GM12801 (cell line): ENCODE measurements around the gene CRELD1.

Experiments
- TF ChIP-seq, protein P1 (sequence below): IDR thresholded peaks from one replicate; pipeline ENCODE4 v1.5.1; 2011; ENCODE audit warnings: control low read depth; ENCODE audit not compliant: insufficient read length; ENCODE audit errors: extremely low read depth

Gene CRELD1

DNA sequence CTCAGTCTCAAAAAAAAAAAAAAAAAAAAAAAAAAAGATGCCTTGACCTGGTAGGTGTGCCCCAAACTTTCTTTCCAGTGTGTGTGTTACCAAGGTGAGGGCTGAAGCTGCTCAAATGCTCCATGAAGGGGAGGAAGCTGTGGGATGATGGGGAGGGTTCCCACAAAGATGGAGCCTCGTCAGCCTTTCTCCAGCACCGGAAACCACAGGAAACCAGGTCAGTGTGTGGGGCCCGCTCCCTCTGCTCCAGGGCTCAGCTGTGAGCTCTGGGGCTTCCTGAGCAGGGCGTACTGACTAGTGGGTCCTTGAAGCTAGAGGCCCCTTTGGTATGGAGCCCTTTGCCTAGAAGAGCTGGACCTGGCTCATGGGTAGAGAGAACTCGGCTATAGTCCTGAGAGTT, 31.7 kb upstream of the CRELD1 start:
- TF ChIP-seq, protein P1, sequence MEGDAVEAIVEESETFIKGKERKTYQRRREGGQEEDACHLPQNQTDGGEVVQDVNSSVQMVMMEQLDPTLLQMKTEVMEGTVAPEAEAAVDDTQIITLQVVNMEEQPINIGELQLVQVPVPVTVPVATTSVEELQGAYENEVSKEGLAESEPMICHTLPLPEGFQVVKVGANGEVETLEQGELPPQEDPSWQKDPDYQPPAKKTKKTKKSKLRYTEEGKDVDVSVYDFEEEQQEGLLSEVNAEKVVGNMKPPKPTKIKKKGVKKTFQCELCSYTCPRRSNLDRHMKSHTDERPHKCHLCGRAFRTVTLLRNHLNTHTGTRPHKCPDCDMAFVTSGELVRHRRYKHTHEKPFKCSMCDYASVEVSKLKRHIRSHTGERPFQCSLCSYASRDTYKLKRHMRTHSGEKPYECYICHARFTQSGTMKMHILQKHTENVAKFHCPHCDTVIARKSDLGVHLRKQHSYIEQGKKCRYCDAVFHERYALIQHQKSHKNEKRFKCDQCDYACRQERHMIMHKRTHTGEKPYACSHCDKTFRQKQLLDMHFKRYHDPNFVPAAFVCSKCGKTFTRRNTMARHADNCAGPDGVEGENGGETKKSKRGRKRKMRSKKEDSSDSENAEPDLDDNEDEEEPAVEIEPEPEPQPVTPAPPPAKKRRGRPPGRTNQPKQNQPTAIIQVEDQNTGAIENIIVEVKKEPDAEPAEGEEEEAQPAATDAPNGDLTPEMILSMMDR: no peak

DNA sequence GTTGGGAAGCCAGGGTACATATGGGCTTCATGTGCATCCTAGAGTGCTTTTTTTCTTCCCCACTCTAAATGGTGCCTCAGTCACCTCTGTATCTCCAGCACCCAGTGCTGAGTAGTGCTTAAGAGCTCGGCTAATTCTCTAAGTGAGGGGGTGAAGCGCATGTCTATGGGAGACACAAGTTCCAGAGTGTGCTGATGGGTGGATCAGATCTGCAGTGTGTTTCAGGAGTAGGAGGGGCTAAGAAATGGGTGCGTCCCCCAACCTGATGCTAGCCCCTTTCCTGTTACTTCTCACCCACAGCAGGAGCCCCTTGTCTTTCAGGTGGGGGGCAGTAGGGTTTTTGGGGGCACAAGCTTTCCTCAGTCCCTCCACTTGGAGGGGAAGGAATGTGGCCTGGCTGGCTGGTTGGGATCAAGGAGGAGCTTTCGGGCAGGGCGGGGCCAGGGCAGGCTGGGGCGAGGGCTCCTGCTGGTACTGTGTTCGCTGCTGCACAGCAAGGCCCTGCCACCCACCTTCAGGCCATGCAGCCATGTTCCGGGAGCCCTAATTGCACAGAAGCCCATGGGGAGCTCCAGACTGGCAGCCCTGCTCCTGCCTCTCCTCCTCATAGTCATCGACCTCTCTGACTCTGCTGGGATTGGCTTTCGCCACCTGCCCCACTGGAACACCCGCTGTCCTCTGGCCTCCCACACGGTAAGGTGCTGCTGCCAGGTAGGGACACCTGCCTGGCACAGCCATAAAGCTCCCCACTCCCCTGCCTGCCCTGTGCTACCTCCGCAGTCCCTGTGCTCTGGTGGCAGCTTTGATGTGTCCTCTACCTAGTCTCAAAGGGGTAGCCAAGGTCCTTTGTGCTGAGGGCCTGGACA, 31.0 kb upstream of the CRELD1 start, which contains the start of gene IL17RE:
IL17RE (plus strand) TSS at position 477 of the 866 bp plus-strand sequence; CDS start at position 562, 85 bp downstream.
- TF ChIP-seq, protein P1: no peak

DNA sequence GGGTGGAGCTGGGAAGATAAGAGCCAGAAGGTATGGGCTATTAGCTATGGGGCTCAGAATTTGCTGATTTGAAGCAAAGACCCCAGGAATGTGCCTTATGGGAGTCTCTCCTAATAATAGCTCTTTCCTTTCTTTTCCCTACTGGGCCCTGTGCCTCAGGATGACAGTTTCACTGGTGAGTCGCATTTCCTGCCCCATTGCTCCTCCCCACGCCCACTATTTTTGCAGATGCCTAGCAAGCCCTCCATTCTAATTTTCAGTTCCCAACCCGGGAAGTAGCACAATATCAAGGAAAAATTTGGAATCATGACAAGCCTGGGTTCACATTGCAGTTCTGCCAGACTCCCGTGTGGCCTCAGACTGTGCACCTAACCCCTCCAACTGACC, 30.4 kb upstream of the CRELD1 start:
- TF ChIP-seq, protein P1: no peak

DNA sequence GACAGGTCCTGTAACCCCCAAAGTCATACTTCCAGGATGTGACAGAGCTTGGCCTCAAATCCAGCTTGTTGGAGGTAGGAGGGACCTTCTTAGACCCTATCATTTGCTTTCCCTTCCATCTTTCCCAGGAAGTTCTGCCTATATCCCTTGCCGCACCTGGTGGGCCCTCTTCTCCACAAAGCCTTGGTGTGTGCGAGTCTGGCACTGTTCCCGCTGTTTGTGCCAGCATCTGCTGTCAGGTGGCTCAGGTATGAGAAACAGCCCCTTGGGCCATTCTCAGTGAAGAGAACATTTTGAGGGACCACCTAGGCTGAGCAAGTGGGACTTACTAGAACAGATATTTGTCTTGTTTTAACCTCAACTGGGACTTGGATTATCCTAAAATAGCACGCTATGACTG, 29.7 kb upstream of the CRELD1 start:
- TF ChIP-seq, protein P1: no peak

DNA sequence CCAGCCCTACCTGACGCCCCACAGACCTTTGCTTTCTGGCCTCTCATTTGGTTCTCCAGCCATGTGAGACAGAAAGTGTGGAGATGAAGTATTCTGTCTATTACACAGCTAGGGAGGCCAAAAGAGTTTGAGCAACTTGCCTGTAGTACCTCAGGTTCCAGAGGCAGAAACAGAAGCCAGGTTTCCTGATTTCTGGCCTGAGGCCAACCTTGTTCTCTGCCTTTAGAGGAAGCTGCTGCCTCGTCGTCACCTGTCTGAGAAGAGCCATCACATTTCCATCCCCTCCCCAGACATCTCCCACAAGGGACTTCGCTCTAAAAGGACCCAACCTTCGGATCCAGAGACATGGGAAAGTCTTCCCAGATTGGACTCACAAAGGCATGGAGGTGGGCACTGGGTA, 27.2 kb upstream of the CRELD1 start:
- TF ChIP-seq, protein P1: no peak

DNA sequence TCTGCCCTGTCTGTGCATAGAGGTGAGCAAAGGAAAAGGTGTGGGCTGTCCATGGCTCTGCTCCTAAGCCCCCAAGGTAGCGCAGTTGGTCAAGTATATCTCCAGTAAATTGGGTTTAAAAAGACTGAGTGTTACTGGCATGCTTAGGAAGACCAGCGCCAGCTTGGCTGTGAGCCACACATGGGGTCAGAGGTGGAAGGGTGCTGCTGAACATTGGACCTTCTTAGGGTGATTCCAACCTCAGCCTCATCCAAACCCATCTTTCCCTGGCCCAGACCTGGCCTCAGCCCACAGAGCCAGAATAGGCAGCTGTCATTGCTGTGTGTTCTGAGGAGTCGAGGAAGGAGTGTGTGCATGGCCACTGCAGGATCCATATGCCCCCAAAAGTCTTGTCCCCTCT, 25.3 kb upstream of the CRELD1 start:
- TF ChIP-seq, protein P1: no peak

DNA sequence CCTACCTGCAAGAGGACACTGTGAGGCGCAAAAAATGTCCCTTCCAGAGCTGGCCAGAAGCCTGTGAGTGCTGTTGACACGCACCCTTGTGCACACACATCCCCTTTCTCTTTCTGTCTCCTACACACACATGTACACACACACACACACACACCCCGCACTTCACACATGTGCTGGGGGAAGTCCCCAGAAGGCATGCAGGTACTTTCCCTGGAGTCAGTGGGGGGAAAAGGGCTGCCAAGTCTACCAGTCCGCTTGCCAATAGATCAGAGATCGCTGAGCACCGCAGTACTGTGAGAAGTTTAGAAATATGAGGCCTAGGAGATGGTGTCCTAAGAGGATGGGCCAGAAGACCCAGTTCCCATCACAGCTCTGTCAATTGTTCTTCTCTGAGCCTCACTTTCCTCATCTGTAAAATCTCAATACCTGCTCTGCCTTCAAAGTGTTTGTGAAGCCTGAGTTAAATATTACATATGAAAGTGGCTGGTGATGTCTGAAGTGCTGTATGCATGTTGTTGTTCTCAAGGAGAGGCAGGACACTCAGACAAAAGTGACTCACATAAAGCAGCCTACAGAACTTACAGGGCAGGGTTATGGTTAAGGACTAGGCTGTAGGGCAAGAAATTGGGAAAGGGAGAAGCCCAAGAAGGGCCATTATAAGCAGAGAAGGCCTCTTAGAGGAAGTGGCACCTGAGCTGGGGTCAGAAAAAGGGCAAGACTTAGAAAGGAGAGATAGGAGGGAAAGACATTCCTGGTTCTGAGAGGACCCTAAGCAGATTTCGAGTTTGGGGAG, 24.2 kb upstream of the CRELD1 start:
- TF ChIP-seq, protein P1: no peak
